ENCODE results near the gene BBS9.

- TF ChIP-seq CTCF (IDR thresholded peaks at IDR 0.05), result no peak
- TF ChIP-seq ZFX (IDR thresholded peaks at IDR 0.05; ENCODE audit: borderline replicate concordance), result no peak
Observed at GRCh38 chr7:33212144-33212543, 82.8 kb downstream of the BBS9 start.
